ENCODE results near the gene MCM5. TPM values are rescaled to one million over a fixed set of nuclear protein-coding genes. Genes with fewer than 3 reads are reported as not detected.

MCM5 gene
- polyA plus RNA-seq, 3 donors: 23.4 to 39.8 (median 25.5) TPM

GRCh38 chr22:35463231-35463933, 63.4 kb downstream of the MCM5 start:
- Histone ChIP-seq H3K9me3 (replicated peaks in 1 of 2; ENCODE audit: control insufficient read depth in 1 of 2, insufficient read depth in 1 of 2, low read length in 2 of 2) (no peaks in the 10 kb centered on the region), H3K4me3 (replicated peaks in 1 of 3; ENCODE audit: low read depth in 2 of 3, low read length in 3 of 3) (no peak overlapping the region), H4K20me1 (ENCODE audit: insufficient read depth, low read length) (no peaks in the 10 kb centered on the region), H3K27me3 (ENCODE audit: control insufficient read depth in 2 of 2, insufficient read depth in 2 of 2, low read length in 2 of 2) (no peaks in the 10 kb centered on the region), H3K79me2 (ENCODE audit: insufficient read depth, low read length) (no peaks in the 10 kb centered on the region), H3K36me3 (replicated peaks in 1 of 2; ENCODE audit: control insufficient read depth in 1 of 2, insufficient read depth in 2 of 2, low read length in 2 of 2) (no peaks in the 10 kb centered on the region), H3K9ac (ENCODE audit: insufficient read depth, low read length, poor library complexity, severe bottlenecking) (no peak overlapping the region), H2AFZ (ENCODE audit: insufficient read depth, low read depth, low read length, poor library complexity, severe bottlenecking) (no peak overlapping the region), H3K4me1 (ENCODE audit: control insufficient read depth in 1 of 2, insufficient read depth in 2 of 2, low read length in 2 of 2) (peaks cover 0 to 4% of the 10 kb centered on the region in 2 donors), H3K27ac (ENCODE audit: low read depth in 1 of 2, low read length in 2 of 2) (no peak overlapping the region), H3K4me2 (replicated peaks; ENCODE audit: extremely low read depth, low read length, poor library complexity, severe bottlenecking) (no peak overlapping the region)
- no peak for TF ChIP-seq CTCF (IDR thresholded peaks at IDR 0.05)
- WGBS (ENCODE audit: insufficient coverage): 100% methylated on average over 1 of the region's 2 CpGs
- Mint-ChIP-seq H3K36me3 (peaks cover 0 to 3% of the 10 kb centered on the region in 2 donors), H3K4me1 (peaks cover 13% of the 10 kb centered on the region), H3K27me3 (ENCODE audit: low read depth in 3 of 3) (peaks cover 0 to 14% (median 10%) of the 10 kb centered on the region in 3 donors), H3K9me3 (peaks cover 0 to 5% (median 0%) of the 10 kb centered on the region in 7 donors), H3K27ac (no peak overlapping the region), H3K4me3 (no peak overlapping the region)
- intact Hi-C loops (cut with micrococcal nuclease): no loop called here
- DNase-seq: no peak

GRCh38 chr22:35464399-35464798, 64.5 kb downstream of the MCM5 start:
- no peak overlapping the region for H3K27ac ChIP-seq (ENCODE audit: low read depth in 1 of 2, low read length in 2 of 2)
- Mint-ChIP-seq H3K27ac (no peak overlapping the region), H3K27me3 (ENCODE audit: low read depth in 3 of 3) (peaks cover 0 to 12% (median 10%) of the 10 kb centered on the region in 3 donors), H3K9me3 (peaks cover 0 to 5% (median 0%) of the 10 kb centered on the region in 7 donors), H3K4me1 (peaks cover 14% of the 10 kb centered on the region), H3K36me3 (peaks cover 0 to 3% of the 10 kb centered on the region in 2 donors), H3K4me3 (no peak overlapping the region)
- no CpG with 5 or more reads among the region's 3 CpGs for WGBS (ENCODE audit: insufficient coverage)
- H3K4me1 ChIP-seq (ENCODE audit: control insufficient read depth in 1 of 2, insufficient read depth in 2 of 2, low read length in 2 of 2): peaks cover 0 to 4% of the 10 kb centered on the region in 2 donors
- no peaks in the 10 kb centered on the region for H3K9me3 ChIP-seq (replicated peaks in 1 of 2; ENCODE audit: control insufficient read depth in 1 of 2, insufficient read depth in 1 of 2, low read length in 2 of 2)
- no peaks in the 10 kb centered on the region for H3K36me3 ChIP-seq (replicated peaks in 1 of 2; ENCODE audit: control insufficient read depth in 1 of 2, insufficient read depth in 2 of 2, low read length in 2 of 2)
- intact Hi-C loops (cut with micrococcal nuclease): no loop called here
- no peak for DNase-seq
- H2AFZ ChIP-seq (ENCODE audit: insufficient read depth, low read depth, low read length, poor library complexity, severe bottlenecking): no peak overlapping the region
- H3K4me2 ChIP-seq (replicated peaks; ENCODE audit: extremely low read depth, low read length, poor library complexity, severe bottlenecking): no peak overlapping the region
- H3K4me3 ChIP-seq (replicated peaks in 1 of 3; ENCODE audit: low read depth in 2 of 3, low read length in 3 of 3): no peak overlapping the region
- no peak for TF ChIP-seq CTCF (IDR thresholded peaks at IDR 0.05)
- no peaks in the 10 kb centered on the region for H3K27me3 ChIP-seq (ENCODE audit: control insufficient read depth in 2 of 2, insufficient read depth in 2 of 2, low read length in 2 of 2)
- no peak overlapping the region for H3K9ac ChIP-seq (ENCODE audit: insufficient read depth, low read length, poor library complexity, severe bottlenecking)
- H4K20me1 ChIP-seq (ENCODE audit: insufficient read depth, low read length): no peaks in the 10 kb centered on the region
- no peaks in the 10 kb centered on the region for H3K79me2 ChIP-seq (ENCODE audit: insufficient read depth, low read length)
